ENCODE measurements around the gene NUDT14. TPM values are rescaled to one million over a fixed set of nuclear protein-coding genes. Genes with fewer than 3 reads are reported as not detected.

Gene NUDT14
- total and polyA plus RNA-seq, 2 experiments from 2014 or later, result 14.8 to 38.4 TPM

- TF ChIP-seq, protein P1, sequence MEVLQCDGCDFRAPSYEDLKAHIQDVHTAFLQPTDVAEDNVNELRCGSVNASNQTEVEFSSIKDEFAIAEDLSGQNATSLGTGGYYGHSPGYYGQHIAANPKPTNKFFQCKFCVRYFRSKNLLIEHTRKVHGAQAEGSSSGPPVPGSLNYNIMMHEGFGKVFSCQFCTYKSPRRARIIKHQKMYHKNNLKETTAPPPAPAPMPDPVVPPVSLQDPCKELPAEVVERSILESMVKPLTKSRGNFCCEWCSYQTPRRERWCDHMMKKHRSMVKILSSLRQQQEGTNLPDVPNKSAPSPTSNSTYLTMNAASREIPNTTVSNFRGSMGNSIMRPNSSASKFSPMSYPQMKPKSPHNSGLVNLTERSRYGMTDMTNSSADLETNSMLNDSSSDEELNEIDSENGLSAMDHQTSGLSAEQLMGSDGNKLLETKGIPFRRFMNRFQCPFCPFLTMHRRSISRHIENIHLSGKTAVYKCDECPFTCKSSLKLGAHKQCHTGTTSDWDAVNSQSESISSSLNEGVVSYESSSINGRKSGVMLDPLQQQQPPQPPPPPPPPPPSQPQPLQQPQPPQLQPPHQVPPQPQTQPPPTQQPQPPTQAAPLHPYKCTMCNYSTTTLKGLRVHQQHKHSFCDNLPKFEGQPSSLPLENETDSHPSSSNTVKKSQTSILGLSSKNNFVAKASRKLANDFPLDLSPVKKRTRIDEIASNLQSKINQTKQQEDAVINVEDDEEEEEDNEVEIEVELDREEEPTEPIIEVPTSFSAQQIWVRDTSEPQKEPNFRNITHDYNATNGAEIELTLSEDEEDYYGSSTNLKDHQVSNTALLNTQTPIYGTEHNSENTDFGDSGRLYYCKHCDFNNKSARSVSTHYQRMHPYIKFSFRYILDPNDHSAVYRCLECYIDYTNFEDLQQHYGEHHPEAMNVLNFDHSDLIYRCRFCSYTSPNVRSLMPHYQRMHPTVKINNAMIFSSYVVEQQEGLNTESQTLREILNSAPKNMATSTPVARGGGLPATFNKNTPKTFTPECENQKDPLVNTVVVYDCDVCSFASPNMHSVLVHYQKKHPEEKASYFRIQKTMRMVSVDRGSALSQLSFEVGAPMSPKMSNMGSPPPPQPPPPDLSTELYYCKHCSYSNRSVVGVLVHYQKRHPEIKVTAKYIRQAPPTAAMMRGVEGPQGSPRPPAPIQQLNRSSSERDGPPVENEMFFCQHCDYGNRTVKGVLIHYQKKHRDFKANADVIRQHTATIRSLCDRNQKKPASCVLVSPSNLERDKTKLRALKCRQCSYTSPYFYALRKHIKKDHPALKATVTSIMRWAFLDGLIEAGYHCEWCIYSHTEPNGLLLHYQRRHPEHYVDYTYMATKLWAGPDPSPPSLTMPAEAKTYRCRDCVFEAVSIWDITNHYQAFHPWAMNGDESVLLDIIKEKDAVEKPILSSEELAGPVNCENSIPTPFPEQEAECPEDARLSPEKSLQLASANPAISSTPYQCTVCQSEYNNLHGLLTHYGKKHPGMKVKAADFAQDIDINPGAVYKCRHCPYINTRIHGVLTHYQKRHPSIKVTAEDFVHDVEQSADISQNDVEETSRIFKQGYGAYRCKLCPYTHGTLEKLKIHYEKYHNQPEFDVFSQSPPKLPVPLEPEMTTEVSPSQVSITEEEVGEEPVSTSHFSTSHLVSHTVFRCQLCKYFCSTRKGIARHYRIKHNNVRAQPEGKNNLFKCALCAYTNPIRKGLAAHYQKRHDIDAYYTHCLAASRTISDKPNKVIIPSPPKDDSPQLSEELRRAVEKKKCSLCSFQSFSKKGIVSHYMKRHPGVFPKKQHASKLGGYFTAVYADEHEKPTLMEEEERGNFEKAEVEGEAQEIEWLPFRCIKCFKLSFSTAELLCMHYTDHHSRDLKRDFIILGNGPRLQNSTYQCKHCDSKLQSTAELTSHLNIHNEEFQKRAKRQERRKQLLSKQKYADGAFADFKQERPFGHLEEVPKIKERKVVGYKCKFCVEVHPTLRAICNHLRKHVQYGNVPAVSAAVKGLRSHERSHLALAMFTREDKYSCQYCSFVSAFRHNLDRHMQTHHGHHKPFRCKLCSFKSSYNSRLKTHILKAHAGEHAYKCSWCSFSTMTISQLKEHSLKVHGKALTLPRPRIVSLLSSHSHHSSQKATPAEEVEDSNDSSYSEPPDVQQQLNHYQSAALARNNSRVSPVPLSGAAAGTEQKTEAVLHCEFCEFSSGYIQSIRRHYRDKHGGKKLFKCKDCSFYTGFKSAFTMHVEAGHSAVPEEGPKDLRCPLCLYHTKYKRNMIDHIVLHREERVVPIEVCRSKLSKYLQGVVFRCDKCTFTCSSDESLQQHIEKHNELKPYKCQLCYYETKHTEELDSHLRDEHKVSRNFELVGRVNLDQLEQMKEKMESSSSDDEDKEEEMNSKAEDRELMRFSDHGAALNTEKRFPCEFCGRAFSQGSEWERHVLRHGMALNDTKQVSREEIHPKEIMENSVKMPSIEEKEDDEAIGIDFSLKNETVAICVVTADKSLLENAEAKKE (CRISPR knock-in tag; IDR thresholded peaks at IDR 0.05), result no peak
- TF ChIP-seq STAT1 (IDR thresholded peaks at IDR 0.05; ENCODE audit: unreplicated experiment) (no peak), ZNF114 (CRISPR knock-in tag; IDR thresholded peaks at IDR 0.05) (no peak)
These were observed 18.5 kb downstream of the NUDT14 start (continued) for GRCh38 chr14:105162669-105162979.

DNA sequence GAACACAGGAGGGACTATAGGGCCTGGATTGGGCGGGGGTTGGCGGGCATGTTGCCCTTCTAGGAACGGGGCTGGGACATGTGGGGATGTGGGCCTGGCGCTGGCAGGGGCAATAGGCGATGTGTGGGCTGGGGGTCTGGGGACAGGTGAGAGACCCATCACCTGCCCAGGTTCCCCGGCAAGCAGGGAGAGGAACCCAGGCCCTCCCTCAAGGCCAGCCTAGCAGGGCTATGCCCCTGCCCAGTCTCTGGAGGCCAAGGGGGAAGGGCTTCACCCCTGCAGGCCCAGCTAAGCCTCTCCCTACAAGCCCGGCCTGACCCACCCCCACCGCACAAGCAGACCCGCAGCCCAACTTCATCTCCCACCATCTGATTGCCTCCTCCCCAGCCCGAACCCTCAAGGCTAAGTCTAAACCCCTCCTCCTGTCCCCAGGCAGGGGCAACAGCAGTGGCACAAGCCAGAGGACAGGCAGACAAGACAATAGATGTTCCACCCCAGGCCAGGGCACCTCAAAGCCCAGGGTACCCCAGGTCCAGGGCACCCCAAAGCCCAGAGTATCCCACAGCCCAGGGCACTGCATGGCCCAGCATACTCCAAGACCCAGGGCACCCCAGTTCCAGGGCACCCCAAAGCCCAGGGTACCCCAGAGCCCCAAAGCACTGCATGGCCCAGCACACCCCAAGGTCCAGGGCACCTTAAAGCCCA, 19.0 kb downstream of the NUDT14 start:
- peaks cover 16% of the 10 kb centered on the region for H3K27me3 Mint-ChIP-seq (ENCODE audit: insufficient read depth, low read depth, poor library complexity)
- no peak overlapping the region for H3K4me3 ChIP-seq
- H2AFZ ChIP-seq, result no peak overlapping the region
- DNase-seq (ENCODE audit: low spot score) (no peak), ATAC-seq (no peak)
- H3K27ac Mint-ChIP-seq, result no peak overlapping the region; the same call in 1 of the 2 replicates
- no peaks in the 10 kb centered on the region; the same call in 2 of the 3 replicates for H3K9me3 Mint-ChIP-seq
- no peaks in the 10 kb centered on the region for H3K36me3 ChIP-seq (ENCODE audit: insufficient read depth)
- H3K79me2 ChIP-seq (replicated peaks; ENCODE audit: insufficient read depth), result no peaks in the 10 kb centered on the region
- no peaks in the 10 kb centered on the region for H3K4me1 ChIP-seq (ENCODE audit: insufficient read depth)
- no peaks in the 10 kb centered on the region for H3K36me3 Mint-ChIP-seq (ENCODE audit: low read depth)
- no peak overlapping the region for H3K4me2 ChIP-seq
- H3F3A ChIP-seq (replicated peaks; ENCODE audit: low read depth), result no peaks in the 10 kb centered on the region
- H4K20me1 ChIP-seq (replicated peaks; ENCODE audit: insufficient read depth), result no peaks in the 10 kb centered on the region
- no peak overlapping the region for H3K4me3 Mint-ChIP-seq
- H3K4me1 Mint-ChIP-seq, result no peaks in the 10 kb centered on the region
- peaks cover 8% of the 10 kb centered on the region for H3K27me3 ChIP-seq (ENCODE audit: insufficient read depth)
- no peak overlapping the region for H3K27ac ChIP-seq (ENCODE audit: low read depth)
- no peaks in the 10 kb centered on the region for H3K9me2 ChIP-seq (ENCODE audit: insufficient read depth)
- TF ChIP-seq POLR2AphosphoS5 (IDR thresholded peaks at IDR 0.05; ENCODE audit: low read depth) (no peak), EZH2 (IDR thresholded peaks at IDR 0.05; ENCODE audit: low read depth, unreplicated experiment) (no peak), REST (IDR thresholded peaks at IDR 0.05; ENCODE audit: unreplicated experiment) (no peak)
- TF ChIP-seq, protein P2, sequence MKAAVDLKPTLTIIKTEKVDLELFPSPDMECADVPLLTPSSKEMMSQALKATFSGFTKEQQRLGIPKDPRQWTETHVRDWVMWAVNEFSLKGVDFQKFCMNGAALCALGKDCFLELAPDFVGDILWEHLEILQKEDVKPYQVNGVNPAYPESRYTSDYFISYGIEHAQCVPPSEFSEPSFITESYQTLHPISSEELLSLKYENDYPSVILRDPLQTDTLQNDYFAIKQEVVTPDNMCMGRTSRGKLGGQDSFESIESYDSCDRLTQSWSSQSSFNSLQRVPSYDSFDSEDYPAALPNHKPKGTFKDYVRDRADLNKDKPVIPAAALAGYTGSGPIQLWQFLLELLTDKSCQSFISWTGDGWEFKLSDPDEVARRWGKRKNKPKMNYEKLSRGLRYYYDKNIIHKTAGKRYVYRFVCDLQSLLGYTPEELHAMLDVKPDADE (IDR thresholded peaks at IDR 0.05), result no peak
